HG03108 (cell line): ENCODE measurements around the gene CENPE.
"Not testable (repeated sequence)": the region's sequence is repeated elsewhere in the genome, so short reads cannot be mapped to it uniquely, and the experiment has no call there.

Experiments
- ATAC-seq: cut with Tn5 transposase; IDR thresholded peaks from one replicate; pipeline ENCODE4 v1.9.1; 2021; ENCODE audit warnings: moderate library complexity; ENCODE audit not compliant: unreplicated experiment

Gene CENPE

DNA sequence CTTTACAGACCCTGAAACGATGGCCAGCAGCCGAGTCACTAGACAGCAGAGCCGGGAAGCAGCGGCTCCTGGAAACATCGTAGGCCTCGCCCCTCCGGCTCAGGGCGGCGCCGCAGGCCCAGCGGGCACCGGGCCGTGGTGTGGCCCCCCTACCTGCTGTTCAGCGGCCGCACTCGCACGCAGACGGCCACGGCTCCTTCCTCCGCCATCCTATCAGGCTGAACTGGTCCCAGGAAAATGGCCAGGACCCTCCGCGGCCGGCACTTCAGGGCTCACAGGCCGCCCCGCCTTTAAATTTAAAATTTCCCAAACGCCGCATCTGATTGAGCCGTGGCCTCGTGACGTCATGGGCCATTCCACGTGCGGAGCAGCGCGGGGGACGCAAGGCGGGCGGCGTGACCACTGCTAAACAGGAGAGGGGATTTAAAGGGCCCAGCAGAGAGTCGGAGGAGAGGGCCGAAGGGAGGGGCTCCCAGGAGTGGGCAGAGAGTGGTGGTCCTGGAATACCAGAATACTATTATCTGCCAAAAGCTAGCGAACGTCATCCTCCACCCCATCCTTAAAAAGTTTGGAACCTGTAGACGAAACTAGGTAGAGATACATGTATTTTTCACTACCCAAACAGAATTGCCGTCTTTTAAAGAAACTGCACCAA is at the start of gene CENPE:
Gene CENPE (minus strand): TSS at position 233 of the 655 bp plus-strand sequence. CDS start 24 bp downstream, at position 209.
- ATAC-seq, result peak; percentile 92

DNA sequence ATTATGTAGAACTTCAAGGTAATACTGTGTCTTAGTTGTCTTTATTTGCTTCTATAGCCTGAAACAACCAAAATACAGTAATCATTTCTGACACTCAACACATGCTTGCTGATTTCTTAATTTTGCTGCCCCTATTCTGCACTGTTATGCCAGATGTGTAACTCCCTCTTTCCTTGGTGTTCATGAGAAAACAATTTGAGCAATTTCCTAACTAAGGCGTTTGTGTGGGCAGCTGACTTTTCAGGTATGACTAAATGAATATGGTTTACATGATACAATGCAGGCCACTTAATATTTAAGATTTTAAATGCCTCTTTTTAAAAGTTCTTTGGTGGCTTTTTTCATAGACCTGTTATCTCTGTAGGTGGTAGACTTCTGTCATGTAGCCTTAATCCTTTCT is 46.1 kb upstream of the CENPE start:
- no peak for ATAC-seq

DNA sequence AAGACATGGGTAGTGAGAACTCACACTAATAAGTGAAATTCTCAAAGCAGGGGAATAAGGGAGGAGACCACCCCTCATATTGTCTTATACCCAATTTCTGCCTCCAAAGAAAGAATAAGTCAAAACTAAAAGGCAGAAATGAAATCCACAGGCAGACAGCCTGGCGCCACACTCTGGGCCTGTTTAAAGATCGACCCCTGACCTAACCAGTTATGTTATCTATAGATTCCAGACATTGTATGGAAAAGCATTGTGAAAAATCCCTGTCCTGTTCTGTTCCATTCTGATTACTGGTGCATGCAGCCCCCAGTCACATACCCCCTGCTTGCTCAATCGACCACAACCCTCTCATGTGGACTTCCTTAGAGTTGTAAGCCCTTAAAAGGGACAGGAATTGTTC is 32.8 kb upstream of the CENPE start:
- ATAC-seq, result not testable (repeated sequence)

DNA sequence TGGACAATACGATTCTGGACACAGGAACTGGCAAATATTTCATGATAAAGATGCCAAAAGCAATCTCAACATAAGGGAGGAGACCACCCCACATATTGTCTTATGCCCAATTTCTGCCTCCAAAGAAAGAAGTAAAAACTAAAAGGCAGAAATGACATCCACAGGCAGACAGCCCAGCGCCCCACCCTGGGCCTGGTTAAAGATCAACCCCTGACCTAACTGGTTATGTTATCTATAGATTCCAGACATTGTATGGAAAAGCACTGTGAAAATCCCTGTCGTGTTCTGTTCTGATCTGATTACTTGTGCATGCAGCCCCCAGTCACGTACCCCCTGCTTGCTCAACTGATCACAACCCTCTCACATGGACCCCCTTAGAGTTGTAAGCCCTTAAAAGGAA is 25.4 kb upstream of the CENPE start:
- ATAC-seq, result not testable (repeated sequence)

GRCh38 chr4:103207673-103208072 is 9.5 kb upstream of the CENPE start:
- ATAC-seq, result no peak

DNA sequence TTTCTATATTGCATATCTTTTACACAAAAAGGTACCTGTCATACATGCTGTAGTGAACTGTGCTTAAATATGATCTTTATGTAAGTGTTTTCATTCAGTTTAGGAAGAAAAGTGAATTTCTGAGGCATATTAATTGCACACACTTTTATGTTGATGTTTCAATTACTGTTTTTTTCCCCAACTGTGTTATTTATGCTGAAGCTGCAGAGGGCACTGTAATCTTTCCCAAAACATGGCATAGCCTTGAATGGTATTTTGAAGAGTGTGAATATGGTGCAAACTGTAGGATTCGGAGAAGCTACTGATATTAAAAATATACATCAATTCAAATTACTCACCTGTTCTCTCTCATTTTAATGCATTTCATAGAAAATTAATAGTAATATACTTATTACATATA is 6.0 kb upstream of the CENPE start:
- ATAC-seq, result no peak

DNA sequence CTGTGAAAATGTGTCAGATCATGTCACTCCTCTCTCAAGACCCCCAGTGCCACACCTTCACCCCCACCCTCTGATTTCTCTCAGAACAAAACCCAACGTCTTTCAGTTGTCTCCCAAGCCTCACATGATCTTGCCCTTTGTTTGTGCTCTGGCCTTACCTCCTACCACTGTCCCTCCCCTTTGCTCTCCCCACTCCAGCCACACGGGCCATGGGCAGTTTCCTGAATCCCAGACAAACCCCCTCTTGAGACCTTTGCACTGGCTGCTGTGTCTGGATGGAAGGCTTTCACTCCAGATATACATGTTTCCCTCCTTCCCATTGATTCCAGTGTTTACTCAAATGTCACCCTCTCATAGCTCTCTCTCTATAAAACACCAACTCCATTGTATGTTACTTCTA is 3.6 kb upstream of the CENPE start:
- ATAC-seq, result no peak

GRCh38 chr4:103201253-103201652 is 3.1 kb upstream of the CENPE start:
- no peak for ATAC-seq

- ATAC-seq, result no peak
Observed at GRCh38 chr4:103199009-103199408, 866 bp upstream of the CENPE start.

- peak; percentile 35 for ATAC-seq
Observed at GRCh38 chr4:103197765-103198110, 405 bp downstream of the CENPE start.

GRCh38 chr4:103193457-103193856 is 4.7 kb downstream of the CENPE start:
- no peak for ATAC-seq

DNA sequence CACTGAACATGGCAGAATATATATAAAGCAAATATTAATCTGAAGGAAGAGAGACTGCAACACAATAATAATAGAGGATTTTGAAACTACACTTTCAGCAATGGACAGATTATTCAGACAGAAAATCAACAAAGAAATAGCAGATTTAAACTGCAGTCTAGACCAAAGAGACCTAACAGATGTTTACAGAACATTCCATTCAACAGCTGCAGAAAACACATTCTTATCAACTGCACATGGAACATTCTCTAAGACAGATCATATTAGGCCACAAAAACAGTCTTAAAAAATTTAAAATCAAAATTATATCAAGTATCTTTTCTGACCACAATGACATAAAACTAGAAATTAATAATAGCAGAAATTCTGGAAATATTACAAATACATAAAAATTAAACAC is 27.1 kb downstream of the CENPE start:
- ATAC-seq, result no peak

- not testable (repeated sequence) for ATAC-seq
Observed at GRCh38 chr4:103169750-103170149, 28.4 kb downstream of the CENPE start.

- ATAC-seq, result no peak
Observed at GRCh38 chr4:103168993-103169392, 29.1 kb downstream of the CENPE start.

GRCh38 chr4:103162176-103162575 is 36.0 kb downstream of the CENPE start:
- no peak for ATAC-seq

GRCh38 chr4:103158760-103159159 is 39.4 kb downstream of the CENPE start:
- ATAC-seq, result no peak

DNA sequence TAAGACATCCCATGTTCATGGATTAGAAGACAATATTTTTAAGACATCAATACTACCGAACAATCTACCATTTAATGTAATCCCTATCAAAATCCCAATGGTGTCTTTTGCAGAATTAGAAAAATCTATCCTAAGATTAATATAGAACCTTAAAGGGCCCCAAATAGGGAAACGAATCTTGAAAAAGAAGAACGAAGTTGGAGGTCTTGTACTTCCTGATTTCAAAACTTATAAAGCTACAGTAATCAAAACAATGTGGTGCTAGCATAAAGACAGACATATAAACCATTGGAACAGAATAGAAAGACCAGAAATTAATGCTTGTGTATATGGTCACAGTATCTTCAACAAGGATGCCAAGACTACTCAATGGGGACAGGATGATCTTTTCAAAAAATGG is 42.0 kb downstream of the CENPE start:
- no peak for ATAC-seq

GRCh38 chr4:103152381-103152780 is 45.8 kb downstream of the CENPE start:
- no peak for ATAC-seq

- no peak for ATAC-seq
Observed at GRCh38 chr4:103150677-103151076, 47.5 kb downstream of the CENPE start.

DNA sequence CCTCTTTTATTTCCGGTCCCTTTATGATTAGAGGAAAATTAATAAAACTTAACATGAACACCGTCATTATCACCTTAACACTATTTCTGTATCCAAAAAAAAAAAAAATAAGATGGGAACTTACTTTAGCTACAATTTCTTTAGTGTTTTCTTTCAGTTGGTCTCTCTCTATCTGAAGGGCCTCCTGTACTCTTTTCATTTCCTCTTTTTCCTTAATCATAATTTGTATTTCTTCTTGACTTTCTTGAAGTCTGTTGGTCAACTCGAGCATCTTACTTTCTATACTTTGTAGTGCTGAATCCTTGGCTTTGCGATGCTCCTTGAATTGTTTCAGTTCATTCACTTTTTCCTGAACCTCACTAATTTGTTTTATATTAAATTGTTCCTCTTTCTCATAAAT is 53.2 kb downstream of the CENPE start:
- no peak for ATAC-seq

DNA sequence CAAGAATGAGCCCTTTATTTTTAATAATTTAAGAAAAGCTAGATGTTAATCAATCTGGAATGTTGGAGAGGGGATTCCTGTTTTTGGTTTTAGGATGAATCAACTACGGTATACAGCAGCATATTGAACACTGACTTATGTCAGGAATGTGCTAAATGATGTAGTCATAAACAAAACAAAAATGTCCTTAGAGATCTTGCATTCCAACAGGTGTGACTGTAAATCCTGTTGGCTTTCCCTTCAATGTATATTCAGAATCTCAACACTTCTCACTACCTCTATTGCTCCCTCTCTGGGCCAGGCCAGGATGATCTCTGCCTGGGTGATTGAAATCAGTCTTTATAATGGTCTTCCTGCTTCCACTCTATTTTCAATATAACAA is 60.7 kb downstream of the CENPE start:
- ATAC-seq, result no peak

- ATAC-seq, result no peak
Observed at GRCh38 chr4:103136671-103137445, 61.3 kb downstream of the CENPE start.

DNA sequence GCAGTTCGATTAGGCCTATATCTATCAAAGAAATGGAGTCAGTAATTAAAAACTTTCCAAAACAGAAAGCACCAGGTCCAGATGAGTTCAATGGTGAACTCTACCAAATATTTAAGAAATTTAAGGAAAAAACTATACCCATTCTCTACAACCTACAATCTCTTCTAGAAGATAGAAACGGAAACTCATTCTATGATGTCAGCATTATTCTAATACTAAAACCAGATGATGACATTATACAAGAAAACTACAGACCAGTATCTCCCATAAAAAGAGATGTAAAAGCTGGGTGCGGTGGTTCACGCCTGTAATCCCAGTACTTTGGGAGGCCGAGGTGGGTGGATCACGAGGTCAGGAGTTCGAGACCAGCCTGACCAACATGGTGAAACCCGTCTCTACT is 69.0 kb downstream of the CENPE start:
- ATAC-seq, result no peak
